ENCODE measurements around the gene TACC2.
"Not testable (repeated sequence)": the region's sequence is repeated elsewhere in the genome, so short reads cannot be mapped to it uniquely, and the experiment has no call there.

Gene TACC2, protein sequence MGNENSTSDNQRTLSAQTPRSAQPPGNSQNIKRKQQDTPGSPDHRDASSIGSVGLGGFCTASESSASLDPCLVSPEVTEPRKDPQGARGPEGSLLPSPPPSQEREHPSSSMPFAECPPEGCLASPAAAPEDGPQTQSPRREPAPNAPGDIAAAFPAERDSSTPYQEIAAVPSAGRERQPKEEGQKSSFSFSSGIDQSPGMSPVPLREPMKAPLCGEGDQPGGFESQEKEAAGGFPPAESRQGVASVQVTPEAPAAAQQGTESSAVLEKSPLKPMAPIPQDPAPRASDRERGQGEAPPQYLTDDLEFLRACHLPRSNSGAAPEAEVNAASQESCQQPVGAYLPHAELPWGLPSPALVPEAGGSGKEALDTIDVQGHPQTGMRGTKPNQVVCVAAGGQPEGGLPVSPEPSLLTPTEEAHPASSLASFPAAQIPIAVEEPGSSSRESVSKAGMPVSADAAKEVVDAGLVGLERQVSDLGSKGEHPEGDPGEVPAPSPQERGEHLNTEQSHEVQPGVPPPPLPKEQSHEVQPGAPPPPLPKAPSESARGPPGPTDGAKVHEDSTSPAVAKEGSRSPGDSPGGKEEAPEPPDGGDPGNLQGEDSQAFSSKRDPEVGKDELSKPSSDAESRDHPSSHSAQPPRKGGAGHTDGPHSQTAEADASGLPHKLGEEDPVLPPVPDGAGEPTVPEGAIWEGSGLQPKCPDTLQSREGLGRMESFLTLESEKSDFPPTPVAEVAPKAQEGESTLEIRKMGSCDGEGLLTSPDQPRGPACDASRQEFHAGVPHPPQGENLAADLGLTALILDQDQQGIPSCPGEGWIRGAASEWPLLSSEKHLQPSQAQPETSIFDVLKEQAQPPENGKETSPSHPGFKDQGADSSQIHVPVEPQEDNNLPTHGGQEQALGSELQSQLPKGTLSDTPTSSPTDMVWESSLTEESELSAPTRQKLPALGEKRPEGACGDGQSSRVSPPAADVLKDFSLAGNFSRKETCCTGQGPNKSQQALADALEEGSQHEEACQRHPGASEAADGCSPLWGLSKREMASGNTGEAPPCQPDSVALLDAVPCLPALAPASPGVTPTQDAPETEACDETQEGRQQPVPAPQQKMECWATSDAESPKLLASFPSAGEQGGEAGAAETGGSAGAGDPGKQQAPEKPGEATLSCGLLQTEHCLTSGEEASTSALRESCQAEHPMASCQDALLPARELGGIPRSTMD (N-terminal part only)

DNA sequence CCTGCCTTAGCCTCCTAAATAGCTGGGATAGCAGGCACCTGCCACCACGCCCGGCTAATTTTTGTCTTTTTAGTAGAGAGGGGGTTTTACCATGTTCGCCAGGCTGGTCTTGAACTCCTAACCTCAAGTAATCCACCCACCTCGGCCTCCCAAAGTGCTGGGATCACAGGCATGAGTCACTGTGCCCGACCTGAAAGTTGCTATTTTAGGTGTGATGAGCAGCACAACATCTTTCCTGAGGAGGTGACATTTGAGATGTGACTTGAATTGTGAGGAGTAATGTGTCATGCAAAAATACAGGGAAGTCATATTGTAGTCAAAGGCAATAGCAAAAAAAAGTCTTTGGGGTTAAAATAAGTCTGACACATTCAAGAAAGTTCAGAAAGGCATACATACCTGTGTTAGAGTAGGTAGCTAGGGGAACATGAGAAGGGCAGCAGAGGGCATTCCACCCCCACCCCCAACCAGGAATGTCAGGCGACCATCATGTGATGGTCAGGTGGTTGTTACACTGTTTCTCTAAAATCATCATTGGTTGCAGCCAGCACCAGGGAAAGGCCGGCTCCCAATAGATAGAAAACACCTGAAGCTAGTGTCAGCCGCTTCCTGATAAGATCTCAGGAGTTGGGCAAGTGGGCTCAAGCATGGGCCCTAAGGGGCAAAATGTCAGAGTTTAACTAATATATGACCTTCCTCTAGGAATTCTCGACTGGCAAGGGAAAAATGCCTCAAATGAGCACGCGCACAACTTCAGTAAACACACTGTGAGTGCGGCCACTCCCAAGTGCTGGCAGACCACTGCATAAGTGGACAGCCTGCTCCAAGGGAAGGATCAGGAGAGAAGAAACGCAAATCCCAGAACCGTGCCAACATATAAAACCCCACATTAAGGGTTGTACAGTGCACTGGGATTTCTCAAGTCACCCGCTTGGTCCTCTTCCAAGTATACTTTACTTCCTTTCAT, at the start of gene TACC2:
Gene TACC2 (plus strand): TSS at position 803 of the 964 bp plus-strand sequence. CDS start 32,819 bp downstream, outside the sequence.
- DNase-seq (ENCODE audit: low read depth in 2 of 3, low spot score in 1 of 3): no peak

DNA sequence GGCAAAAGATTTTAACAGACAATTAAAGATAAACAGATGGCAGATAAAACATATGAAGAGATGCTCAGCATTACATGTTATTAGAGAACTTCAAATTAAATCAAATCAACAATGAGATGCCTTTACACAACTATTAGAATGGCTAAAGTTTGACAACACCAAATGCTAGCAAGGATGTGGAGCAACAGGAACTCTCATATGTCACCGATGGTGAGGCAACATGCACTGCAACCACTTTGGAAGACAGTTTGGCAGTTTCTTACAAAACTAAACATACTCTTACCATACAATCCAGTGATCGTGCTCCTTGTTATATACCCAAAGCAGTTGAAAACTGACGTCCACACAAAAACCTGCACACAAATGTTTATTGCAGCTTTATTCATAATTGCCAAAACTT, 47.4 kb upstream of the TACC2 start:
- no peak for DNase-seq (ENCODE audit: low read depth in 2 of 3, low spot score in 1 of 3)

DNA sequence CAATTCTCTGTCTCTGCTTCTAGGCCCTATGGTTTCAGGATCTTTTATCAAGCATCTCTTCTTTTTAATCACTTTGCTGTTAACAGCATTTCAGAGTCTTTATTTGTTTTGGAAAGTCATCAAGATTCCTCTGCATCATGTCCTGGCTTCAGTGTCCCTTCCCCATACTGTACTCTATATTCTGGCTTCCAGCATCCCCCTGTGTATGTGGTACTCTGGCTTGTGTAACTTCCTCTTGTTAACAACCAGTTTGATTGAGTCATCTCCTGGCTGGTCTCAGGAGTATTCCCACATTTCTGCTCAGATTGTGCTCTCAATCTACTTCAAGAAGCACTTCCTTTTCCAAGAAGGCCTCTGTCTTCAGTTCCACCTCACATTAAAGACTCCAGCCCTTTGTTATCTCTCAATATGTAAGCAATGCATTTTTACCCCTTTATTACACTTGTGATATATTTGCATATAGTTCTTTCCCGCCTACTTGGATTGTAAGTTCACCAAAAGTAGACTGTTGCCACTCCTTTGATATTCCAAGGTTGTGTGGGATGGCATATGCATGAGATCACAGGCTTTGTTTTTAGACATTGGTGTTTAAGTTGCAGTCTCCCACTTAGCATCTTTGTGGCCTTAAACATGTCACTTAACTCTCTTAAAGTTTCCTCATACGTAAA, 46.1 kb upstream of the TACC2 start:
- no peak for DNase-seq (ENCODE audit: low read depth in 2 of 3, low spot score in 1 of 3)

DNA sequence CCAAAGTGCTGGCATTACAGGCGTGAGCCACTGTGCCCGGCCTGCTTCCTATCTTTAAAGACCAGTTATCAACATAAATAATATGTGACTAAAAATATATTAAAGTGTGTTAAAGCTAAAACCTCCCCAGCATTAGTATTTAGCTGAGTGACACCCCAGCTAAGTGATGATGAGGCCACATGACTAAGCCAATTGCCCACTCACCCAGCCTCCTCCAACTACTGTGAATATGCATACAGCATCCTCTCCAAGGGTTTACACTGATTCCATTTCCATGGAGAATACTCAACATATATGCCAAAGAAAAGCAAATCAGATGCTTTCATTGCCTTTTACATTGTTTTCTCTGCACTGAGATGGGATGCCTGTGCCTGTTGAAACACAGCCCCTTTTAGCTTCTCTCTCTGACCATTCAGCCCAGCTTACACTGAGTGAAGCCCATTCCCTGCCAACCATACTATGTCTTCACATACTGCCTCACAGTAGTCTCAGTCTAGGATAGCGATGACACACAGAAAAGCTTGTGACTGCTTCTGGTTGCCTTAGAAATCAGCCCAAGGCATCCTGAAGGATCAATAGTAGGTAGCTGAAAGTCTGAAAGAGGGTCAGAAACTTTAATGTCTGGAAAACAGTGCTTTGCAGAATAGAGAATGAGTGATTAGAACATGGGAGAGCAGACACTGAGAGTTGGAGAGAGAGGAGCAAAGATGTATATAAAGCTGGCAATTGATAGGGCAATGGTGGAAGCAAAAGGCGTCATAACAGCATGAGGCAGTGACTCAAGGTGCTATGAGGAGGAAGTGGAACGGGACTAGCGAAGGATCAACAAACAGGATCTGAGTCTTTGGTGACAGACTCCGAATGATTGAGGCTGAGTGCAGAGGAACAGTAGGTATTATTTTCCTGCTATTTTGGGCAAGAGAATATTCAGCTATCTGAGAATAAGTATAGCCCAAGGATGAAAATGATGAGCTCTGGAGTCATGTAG, 41.3 kb upstream of the TACC2 start:
- DNase-seq (ENCODE audit: low read depth in 2 of 3, low spot score in 1 of 3): no peak

DNA sequence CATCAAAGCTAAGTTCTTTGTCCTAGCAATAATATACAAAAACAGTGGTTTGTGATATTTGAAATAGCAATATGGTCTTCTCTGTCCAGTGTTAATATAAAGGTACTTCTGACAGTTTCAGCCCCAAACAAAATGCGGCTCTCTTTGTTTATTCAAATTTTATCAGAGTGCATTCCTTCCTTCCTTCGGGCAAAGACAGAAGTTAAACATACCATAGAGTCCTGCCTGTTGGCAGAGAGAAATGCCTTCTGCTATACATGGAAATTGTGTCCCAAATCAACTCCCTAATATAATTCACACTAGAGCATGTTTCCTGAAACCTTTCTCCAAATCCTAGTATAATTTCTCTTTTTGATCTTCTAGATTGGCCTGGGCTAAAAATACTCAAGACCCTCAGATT, 39.9 kb upstream of the TACC2 start:
- no peak for DNase-seq (ENCODE audit: low read depth in 2 of 3, low spot score in 1 of 3)

DNA sequence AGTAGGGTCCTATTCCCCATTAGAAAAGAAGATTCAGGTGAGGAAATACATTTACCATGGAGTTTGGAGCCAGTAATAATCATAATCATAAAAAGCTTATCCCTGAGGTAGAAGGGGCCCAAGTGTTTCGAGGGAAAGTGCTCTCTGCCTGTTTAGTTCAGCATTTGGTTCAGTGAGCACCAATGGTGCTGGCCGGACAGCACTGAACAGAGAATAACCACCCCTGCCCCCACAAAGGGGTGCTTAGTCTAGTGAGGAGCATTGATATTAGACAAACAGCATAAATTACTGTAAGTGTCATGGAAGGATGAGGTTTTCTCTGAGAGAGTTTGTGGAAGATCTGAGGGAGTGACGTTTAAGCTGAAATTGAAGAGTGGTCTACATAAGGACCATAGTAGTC, 39.5 kb upstream of the TACC2 start:
- no peak for DNase-seq (ENCODE audit: low read depth in 2 of 3, low spot score in 1 of 3)

DNA sequence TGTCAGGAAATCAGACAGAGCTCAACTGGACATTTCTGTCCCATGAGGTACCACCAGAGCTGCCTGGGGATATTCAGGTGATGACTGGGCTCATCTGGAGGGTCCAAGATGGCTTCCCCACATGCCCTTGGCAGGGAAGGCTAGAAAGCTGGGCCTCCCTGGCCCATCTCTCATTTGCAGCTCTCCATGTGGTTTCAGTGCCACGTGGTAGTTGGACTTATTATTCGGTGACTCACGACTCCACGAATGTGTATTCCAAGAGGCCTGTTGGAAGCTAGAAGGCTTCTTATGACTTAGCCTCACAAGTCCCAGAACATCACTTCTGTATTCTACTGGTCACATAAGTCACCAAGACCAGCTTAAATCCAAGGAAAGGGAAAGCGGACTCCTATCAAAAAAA, 36.7 kb upstream of the TACC2 start:
- no peak for DNase-seq (ENCODE audit: low read depth in 2 of 3, low spot score in 1 of 3)

DNA sequence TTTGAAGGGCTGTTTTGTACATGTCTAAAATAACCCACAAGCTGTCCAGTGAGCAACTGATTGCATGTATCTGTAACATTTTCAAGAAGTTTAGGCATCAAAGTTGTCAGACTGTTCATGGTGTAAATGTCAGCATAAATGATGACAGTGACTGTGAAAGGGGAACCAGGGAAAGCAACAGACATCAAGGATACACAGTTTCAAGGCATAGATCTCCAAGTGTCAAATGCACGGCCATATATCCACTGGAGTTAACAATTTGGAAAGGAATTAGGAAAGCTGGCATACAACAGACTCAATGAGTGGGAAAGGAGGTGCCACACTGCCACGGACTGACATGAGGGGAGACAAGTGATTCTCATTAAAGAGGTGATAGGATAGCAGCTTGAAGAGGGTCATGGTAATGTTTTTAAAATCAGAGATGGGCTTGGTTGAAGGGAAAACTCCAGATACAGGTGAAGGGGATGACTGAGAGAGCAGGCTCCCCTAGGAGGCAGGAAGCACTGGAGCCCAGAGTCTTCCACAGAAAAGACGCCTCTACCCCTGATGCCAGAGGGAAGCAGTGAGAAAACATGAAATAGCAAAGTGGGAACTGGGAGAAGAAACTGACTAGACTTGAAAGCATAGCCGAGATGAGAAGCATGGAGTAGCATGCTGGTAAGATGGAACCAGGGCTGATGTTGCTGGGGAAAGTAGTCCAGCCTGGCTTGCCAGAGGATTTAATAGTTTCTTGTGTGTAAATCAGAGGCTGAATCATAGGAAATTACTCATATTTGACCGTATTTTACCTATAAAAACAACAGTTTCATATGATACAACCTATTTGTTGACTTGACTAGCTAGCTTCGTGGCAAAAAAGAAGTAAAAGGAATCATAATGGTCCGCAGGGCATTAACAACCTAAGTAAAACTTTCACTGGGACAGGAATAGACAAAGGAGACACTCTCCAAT, 32.6 kb upstream of the TACC2 start:
- no peak for DNase-seq (ENCODE audit: low read depth in 2 of 3, low spot score in 1 of 3)

DNA sequence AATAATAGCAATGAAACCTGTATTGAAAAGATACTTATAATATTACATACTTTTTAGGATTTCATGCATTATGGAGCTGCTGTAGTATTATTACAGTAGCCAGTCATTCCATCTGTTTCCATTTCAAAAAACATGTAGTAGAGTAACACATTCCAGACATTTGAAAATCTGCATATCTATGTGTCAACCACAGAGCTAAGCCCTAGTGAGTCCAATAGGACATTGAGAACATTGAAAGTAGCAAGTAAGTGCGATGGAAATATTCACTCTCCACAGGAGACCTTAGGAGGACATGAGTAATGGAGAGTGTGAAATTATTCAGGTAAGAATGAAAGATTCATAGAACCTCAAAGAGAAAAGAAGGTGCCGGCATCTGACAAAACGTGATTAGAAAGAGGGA, 29.3 kb upstream of the TACC2 start:
- DNase-seq (ENCODE audit: low read depth in 2 of 3, low spot score in 1 of 3): no peak

DNA sequence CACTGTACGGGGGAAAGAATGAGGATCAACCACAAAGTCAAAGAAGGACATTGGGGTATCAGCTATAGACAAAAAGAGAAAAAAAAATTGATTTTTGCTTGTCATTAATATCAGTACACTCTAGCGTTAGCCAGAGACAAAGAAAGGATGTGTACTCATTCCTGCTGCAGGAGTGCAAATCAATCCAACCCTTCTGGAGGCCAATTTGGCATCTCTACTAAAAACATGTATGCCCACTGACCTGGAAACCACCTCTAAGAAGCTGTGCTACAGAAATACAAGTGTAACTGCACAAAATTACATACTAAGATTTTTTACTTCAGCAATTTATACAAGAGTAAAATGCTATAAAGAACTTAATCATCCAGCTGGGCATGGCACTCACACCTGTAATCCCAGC, 27.5 kb upstream of the TACC2 start:
- no peak for DNase-seq (ENCODE audit: low read depth in 2 of 3, low spot score in 1 of 3)

DNA sequence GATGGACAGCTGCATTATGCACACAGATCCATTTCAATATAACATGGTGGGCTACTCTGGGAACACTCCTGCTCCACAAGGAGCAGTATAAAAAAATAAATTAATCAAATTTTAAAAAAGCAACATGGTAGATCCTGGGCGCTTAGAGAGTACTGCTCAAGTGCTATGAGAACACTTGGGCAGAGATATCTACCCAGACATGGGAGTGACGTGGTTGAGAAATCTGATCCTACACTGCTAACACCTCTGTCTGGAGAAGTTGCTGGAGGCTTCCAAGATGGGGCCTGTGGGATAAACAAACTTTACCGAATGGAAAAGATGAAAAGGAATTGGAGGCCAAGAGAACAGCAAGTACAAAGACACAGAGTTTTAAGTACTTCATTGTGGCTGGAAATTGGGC, 23.0 kb upstream of the TACC2 start:
- no peak for DNase-seq (ENCODE audit: low read depth in 2 of 3, low spot score in 1 of 3)

DNA sequence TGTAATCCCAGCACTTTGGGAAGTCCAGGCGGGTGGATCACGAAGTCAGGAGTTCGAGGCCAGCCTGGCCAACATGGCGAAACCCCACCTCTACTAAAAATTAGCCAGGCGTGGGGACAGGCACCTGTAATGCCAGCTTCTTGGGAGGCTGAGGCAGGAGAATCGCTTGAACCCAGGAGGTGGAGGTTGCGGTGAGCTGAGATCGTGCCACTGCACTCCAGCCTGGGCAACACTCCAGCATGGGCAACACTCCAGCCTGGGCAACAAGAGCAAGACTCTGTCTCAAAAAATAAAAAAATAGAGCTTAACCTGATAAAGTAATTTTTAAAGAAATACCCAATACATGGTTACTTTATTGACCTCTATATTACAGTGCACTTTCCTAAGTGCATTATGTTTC, 19.9 kb upstream of the TACC2 start:
- DNase-seq (ENCODE audit: low read depth in 2 of 3, low spot score in 1 of 3): not testable (repeated sequence)

DNA sequence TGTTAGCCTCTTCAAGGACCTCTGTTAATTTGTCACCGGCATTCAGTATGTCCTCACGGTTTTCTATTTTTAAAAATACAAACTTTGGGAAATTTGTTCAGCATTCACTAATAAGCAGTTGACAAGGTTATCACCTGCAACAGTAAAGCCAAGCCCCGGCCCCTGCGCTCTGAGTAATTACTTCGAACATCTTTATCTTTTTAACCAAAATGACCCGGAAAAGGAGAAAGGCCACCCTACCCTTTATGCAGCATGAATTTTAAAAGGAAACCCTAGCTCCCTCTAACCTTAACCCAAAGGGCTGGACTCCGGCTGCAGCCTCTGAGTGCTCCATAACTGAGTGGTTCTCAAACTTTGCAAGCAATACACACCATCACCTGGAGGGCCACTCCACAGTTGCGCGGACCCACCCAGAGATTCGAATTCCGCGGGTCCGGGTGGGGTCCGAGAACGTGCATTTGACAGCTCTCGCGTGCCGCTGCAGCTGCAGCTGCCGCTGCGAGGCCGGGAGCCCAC, 14.9 kb upstream of the TACC2 start:
- DNase-seq (ENCODE audit: low read depth in 2 of 3, low spot score in 1 of 3): peak in 1 of 3 donors; percentile 19

DNA sequence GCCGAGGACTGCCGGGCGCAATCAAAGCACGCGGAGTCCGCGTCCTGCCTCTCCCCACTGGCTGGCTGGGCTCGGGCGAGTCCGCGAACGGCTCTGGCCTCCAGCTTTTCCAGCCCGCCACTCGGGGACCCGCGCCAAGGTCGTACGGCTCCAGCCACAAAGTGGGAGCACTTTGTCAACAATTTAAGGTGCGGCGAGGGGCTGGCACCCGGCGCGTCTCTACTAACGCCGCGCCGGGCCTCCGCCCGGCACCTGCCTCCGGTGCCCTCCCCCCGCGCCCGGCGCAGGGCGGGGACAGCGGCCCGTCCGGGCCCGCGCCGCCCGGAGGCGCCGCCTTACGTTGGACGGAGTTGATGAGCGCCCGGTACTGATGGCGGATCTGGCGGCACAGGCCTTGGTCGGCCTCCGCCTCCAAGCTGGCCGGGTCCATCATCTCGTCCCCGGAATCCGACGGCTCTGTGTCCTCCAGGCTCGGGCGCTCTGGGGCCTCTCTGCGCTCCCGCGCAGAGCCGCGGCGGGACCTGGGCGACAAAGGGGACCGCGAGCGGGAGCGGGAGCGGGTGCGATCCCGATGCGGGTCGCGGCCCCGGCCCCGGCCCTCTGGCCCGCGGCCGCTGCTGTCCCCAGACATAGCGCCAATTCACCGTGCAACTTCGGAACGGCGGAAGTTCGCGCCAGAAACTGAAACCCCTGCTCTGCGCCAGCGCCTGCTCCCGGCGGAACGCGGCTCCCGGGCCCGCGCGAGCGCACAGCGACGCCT, 14.2 kb upstream of the TACC2 start, which contains the start of gene NSMCE4A:
Gene NSMCE4A (minus strand): TSS at position 683 of the 760 bp plus-strand sequence. CDS start 52 bp downstream, at position 631.
- DNase-seq (ENCODE audit: low read depth in 2 of 3, low spot score in 1 of 3): peak; percentile 54 to 73 (median 62)

DNA sequence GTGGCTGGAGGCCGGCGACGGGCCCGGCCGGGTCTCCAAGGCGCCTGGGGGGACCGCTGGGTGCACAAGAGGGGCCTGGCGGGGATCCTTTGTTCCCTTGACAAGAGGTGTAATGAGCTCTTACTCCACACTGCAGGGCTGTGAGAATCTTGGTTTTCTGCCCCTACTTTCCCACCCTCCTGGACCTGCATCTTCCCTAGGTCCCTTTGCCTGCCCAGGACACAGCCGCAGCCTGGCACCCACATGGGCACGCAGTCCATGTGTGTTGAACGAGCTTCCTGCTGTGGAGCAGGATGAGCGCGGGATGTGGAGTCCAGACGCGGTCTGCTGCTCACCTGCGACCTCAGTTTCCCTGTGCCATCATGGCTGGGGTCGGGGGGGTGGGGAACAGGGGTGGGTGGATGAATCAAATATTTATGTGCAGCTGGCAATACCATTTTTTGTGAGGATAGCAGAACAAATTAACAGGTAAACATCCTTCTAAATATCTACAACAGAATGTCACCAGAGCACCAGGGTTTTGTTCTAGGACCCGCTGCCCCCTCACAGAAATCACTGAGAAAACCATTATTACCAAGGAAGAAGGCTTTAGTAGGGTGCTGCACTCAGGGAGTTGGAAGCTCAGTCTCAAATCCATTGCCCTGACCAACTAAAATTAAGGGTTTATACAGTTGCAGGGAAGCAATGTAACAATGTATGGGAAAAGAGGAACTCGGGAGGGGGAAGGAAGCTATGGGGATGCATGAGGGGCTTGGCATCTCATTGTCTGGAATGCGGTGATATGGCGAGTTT, 13.5 kb upstream of the TACC2 start:
- DNase-seq (ENCODE audit: low read depth in 2 of 3, low spot score in 1 of 3): no peak

DNA sequence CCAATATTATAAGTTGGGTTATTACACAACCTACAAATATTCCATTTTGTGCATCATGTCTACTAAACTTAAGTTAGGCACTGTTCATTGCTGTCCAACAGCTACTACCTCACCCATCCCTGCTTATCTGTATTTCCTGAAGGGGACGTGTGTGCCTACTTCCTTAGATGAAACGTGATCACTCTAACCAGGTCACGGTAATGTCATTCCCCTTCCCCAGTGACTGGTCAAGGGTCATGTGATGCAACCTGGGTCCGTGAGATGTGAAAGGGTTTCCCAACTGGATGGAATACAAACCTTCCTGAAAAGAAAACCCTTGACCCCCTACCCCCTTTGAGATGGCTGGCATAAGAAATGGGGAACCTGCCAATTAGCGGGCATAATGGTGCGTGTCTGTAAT, 12.4 kb upstream of the TACC2 start:
- no peak for DNase-seq (ENCODE audit: low read depth in 2 of 3, low spot score in 1 of 3)
